Panc1 (cell line): ENCODE data around the gene CACNG1. TPM values are rescaled to one million over a fixed set of nuclear protein-coding genes. Genes with fewer than 3 reads are reported as not detected.

Experiments
- ATAC-seq: fragments of 200-7000 bp; cut with Tn5 transposase; 2 replicates; pipeline ENCODE4 v1.9.1; 2020; ENCODE audit warnings: mild to moderate bottlenecking, moderate library complexity
- BruUV-seq: library from RNA; stranded (reverse); fragments of 400-500 nt; replicated peaks from 2 replicates; lab custom pipeline; 2021; lab: Mats Ljungman, UMichigan
- CTCF ChIA-PET: fragments of 300-600 bp; sonication (Branson Sonifier 250); formaldehyde crosslinking; loops from one replicate; lab custom pipeline; 2022; ENCODE audit warnings: antibody characterized with exemption; lab: Charles Lee
- POLR2A ChIA-PET: fragments of 300-600 bp; sonication (Branson Sonifier 250); formaldehyde crosslinking; loops from one replicate; lab custom pipeline; 2022; ENCODE audit warnings: antibody characterized with exemption; lab: Charles Lee
- DNase-seq: peaks from one replicate; pipeline ENCODE4 v3.0.0-alpha.2; 2010; ENCODE audit warnings: low read depth, low spot score
- H3K27ac ChIP-seq: 2 replicates; pipeline ENCODE4 v1.5.1; 2011; ENCODE audit warnings: mild to moderate bottlenecking, low read length, inconsistent platforms
- H3K27me3 ChIP-seq: fragments of 200-500 bp; sonication (Bioruptor generic); 2 replicates; pipeline ENCODE4 v1.6.0; 2014; ENCODE audit warnings: low read length, inconsistent platforms; ENCODE audit not compliant: control insufficient read depth, insufficient read depth
- H3K36me3 ChIP-seq: fragments of 200-500 bp; sonication (Bioruptor generic); 2 replicates; pipeline ENCODE4 v1.5.1; 2014; ENCODE audit warnings: inconsistent platforms, mild to moderate bottlenecking, low read length, moderate library complexity; ENCODE audit not compliant: control insufficient read depth, insufficient read depth
- H3K4me1 ChIP-seq: 2 replicates; pipeline ENCODE4 v1.5.1; 2011; ENCODE audit warnings: inconsistent platforms, mild to moderate bottlenecking, low read length, moderate library complexity; ENCODE audit not compliant: control insufficient read depth, insufficient read depth
- H3K4me3 ChIP-seq, 2 experiments: 2 replicates each; pipeline ENCODE4 v1.5.1; 2011 to 2012; ENCODE audit warnings: low read depth in 2 of 2, low read length in 2 of 2, mild to moderate bottlenecking in 2 of 2, inconsistent platforms in 1 of 2, moderate library complexity in 1 of 2
- H3K9me3 ChIP-seq: fragments of 200-500 bp; sonication (Bioruptor generic); 2 replicates; pipeline ENCODE4 v1.5.1; 2014; ENCODE audit warnings: low read depth, mild to moderate bottlenecking, inconsistent platforms, low read length, moderate library complexity; ENCODE audit not compliant: control insufficient read depth, insufficient read depth
- POLR2AphosphoS5 ChIP-seq: IDR thresholded peaks from 2 replicates; pipeline ENCODE4 v1.6.1; 2012; ENCODE audit warnings: mild to moderate bottlenecking, low read depth, low read length, moderate library complexity
- REST ChIP-seq, 2 experiments: IDR thresholded peaks; 2 replicates each; pipeline ENCODE4 v1.6.1; 2011 to 2012; ENCODE audit warnings: low read depth in 2 of 2, control low read depth in 1 of 2, low read length in 1 of 2, mild to moderate bottlenecking in 1 of 2, moderate library complexity in 1 of 2; ENCODE audit not compliant: insufficient read depth in 1 of 2
- SIN3A ChIP-seq: IDR thresholded peaks from 2 replicates; pipeline ENCODE4 v1.6.1; 2012; ENCODE audit warnings: low read depth, mild to moderate bottlenecking, low read length, moderate library complexity, borderline replicate concordance; ENCODE audit not compliant: insufficient read depth
- TCF7L2 ChIP-seq: IDR thresholded peaks from 2 replicates; pipeline ENCODE4 v1.6.1; 2011; ENCODE audit warnings: mild to moderate bottlenecking, low read depth, low read length, inconsistent platforms
- in situ Hi-C: cut with HindIII; loops from 2 replicates; pipeline ENCODE4 v1.10.0; 2016; ENCODE audit warnings: low sequenced_read_pairs, low pct_unique_long_range_greater_than_20kb
- intact Hi-C: fragments of 100-400 bp; cut with micrococcal nuclease; formaldehyde crosslinking; loops from one replicate; pipeline ENCODE4 v1.10.0; 2022; ENCODE audit not compliant: unreplicated experiment
- total RNA-seq: library from RNA; stranded (reverse); gene quantifications from one replicate; pipeline ENCODE4 v1.2.1, GENCODE V29; 2021; ENCODE audit not compliant: unreplicated experiment
- TF ChIP-seq, protein P1 (sequence below): fragments of 450-650 bp; IDR thresholded peaks from 2 replicates; pipeline ENCODE4 v1.5.1; 2017; ENCODE audit warnings: mild to moderate bottlenecking

CACNG1 gene
- total RNA-seq, 1 experiment from 2014 or later: 0.13 TPM

DNA sequence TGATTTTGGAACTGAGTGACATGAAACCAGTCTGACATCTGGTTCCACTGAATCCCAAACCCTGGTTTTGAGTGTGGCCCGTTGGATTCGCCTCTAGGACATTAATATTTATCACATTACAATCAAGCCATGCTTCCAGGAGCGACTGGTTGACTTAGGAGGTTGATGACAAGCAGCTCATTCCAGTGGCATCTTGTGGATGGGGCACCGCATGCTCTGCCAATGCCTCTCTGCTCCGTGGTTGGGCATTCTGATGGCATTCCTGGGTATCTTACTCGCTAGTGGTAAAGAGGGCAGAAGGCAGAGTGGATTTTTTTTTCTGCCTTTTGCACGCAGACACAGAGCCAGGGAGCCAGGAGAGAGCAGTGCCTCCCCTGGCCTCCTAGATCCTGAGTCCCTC is 48.4 kb upstream of the CACNG1 start:
- Histone ChIP-seq H3K36me3 (no peaks in the 10 kb centered on the region), H3K9me3 (no peaks in the 10 kb centered on the region), H3K27me3 (no peaks in the 10 kb centered on the region), H3K27ac (no peak overlapping the region), H3K4me1 (no peaks in the 10 kb centered on the region), H3K4me3 (no peak overlapping the region)
- no peak for DNase-seq
- TF ChIP-seq REST (IDR thresholded peaks at IDR 0.05; ENCODE audit: insufficient read depth in 1 of 2, low read depth in 2 of 2, low read length in 1 of 2) (no peak), POLR2AphosphoS5 (no peak), TCF7L2 (no peak), SIN3A (no peak)
- TF ChIP-seq, protein P1, sequence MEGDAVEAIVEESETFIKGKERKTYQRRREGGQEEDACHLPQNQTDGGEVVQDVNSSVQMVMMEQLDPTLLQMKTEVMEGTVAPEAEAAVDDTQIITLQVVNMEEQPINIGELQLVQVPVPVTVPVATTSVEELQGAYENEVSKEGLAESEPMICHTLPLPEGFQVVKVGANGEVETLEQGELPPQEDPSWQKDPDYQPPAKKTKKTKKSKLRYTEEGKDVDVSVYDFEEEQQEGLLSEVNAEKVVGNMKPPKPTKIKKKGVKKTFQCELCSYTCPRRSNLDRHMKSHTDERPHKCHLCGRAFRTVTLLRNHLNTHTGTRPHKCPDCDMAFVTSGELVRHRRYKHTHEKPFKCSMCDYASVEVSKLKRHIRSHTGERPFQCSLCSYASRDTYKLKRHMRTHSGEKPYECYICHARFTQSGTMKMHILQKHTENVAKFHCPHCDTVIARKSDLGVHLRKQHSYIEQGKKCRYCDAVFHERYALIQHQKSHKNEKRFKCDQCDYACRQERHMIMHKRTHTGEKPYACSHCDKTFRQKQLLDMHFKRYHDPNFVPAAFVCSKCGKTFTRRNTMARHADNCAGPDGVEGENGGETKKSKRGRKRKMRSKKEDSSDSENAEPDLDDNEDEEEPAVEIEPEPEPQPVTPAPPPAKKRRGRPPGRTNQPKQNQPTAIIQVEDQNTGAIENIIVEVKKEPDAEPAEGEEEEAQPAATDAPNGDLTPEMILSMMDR: no peak
- ChIA-PET POLR2A (no interaction called here), CTCF (no interaction called here)
- ATAC-seq: no peak
- intact Hi-C loops: no loop called here
- no TSS peak for BruUV-seq
- in situ Hi-C loops: no loop called here

- ATAC-seq (no peak), DNase-seq (no peak)
- Histone ChIP-seq H3K27ac (no peak overlapping the region), H3K4me3 (no peak overlapping the region), H3K9me3 (no peaks in the 10 kb centered on the region), H3K27me3 (no peaks in the 10 kb centered on the region), H3K4me1 (no peaks in the 10 kb centered on the region), H3K36me3 (no peaks in the 10 kb centered on the region)
- ChIA-PET CTCF (no interaction called here), POLR2A (no interaction called here)
- intact Hi-C loops (no loop called here), in situ Hi-C loops (no loop called here)
- BruUV-seq: no TSS peak
- TF ChIP-seq POLR2AphosphoS5 (no peak), REST (IDR thresholded peaks at IDR 0.05; ENCODE audit: insufficient read depth in 1 of 2, low read depth in 2 of 2, low read length in 1 of 2) (no peak), TCF7L2 (no peak), SIN3A (no peak)
- TF ChIP-seq, protein P1: no peak
These were observed 47.4 kb upstream of the CACNG1 start for GRCh38 chr17:66996926-66997325.
